HG03565 (cell line): ENCODE data around the gene HOXB2.

ENCODE experiments used
- ATAC-seq: cut with Tn5 transposase; IDR thresholded peaks from one replicate; pipeline ENCODE4 v1.9.1; 2021; ENCODE audit warnings: mild to moderate bottlenecking, moderate library complexity; ENCODE audit not compliant: unreplicated experiment

Gene HOXB2

DNA sequence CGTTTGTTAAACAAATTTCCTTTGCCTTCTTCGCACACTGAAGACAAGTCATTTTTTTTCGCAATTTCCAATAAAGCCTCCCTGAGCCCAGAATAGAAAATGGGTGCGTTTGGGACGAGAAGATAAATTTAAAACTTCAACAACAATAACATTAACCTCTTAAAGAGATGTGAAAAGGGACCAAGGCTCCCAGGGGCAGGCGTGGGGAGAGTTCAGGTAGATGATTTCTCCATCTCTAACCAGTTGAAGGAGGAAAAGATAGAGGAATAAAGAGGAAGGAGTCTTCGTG lies 34.5 kb upstream of the HOXB2 start:
- no peak for ATAC-seq

DNA sequence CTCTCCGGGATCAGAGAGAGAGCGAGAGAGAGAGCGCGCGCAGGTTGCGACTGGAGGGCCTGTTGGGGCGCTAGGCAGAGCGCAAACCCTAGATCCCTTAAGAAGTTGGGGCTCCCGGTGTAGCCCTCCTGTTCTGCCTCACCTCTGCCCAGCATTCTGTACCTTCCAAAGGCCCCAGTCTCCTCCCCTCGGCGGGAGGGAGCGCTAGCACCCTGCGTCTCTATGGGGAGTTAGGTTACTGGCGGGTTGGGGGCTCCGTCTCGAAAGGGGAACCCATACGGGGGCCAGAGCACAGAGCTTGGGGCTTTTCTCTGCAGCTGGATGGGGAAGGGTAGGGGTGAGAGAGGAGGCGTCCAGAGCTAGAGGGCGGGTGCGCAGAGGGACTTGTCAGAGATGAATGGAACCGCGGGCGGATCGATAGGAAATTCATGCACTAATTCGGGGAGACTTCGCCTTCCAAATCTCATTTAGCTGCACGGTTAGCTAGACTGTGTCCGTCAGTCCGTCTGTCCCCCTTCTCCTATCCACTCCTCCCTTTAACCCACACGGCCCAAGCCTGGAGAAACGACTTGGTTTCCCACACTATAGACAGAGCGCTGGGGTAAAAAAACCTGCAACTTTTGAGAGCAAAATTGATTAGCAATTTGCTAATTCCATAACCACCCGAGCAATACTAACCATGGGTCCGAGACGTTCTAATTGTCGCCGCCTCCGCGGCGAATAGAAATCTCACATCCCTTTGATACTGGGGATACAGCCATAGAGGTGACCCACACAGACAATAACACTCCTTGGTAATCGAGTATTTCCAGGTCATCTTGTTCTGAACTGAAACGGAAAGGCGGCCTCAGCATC lies 33.9 kb upstream of the HOXB2 start:
- ATAC-seq: no peak

DNA sequence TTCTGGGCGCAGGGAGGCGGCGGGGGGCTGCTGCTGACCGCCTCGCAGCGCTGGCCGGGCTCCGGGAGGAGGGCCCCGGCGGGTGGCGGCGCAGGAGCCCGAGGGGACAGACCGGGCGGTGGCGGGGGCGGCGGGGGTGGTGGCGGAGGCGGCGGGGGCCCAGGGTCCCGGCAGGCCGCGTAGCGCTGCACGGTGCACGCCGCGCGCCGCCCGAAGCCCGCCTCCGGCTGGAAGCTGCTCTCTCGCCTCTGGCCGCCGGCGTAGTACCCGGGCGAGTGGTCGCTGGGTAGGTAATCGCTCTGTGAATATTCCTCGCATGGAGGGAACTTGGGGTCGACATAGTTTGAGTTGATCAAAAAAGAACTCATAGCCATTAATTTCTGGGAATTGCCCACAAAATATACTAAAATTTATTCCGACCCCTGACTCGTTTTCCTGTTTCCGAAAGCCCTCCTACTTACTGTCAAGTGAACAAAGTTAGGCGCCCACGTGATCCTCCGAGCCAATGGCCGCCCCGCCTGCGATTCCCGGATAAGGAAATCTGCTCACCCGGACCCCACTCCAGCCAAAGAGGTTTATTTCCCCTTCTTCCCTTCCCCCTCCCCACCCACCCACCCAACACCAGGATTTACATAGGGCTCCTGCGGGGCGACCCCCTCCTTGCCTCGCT lies 33.2 kb upstream of the HOXB2 start, which contains the start of gene HOXB4:
HOXB4 (minus strand) TSS at position 405 of the 670 bp plus-strand sequence; CDS start at position 374, 31 bp downstream.
- ATAC-seq: no peak

DNA sequence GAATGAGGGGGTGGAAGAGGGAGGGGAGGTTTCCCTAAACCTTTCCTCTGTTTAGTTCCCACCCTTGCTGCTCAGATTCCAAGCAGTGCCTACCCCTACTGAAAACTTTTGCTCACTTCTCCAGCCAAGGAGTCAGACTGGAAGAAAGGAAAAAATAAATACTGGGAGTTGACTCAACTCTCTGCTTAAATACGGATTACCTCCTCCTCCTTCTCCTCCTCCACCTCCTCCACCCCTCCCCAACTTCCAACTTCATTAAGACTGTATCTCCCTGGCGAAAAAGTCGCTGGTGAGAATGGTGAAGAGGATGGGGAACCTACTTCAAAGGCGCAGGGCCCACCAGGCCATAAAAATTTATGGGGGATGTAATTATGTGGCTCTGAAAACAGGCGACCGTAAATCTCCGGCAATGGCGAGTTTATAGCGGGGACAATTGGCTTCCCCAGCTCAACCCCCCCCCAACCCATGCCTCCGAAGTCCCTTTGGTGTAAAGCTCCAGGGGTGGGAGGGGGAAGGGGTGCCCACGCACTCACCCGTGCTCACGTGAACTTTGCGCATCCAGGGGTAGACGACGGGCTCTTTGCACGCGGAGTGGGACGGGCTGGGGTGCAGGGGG lies 32.5 kb upstream of the HOXB2 start:
- ATAC-seq: no peak

DNA sequence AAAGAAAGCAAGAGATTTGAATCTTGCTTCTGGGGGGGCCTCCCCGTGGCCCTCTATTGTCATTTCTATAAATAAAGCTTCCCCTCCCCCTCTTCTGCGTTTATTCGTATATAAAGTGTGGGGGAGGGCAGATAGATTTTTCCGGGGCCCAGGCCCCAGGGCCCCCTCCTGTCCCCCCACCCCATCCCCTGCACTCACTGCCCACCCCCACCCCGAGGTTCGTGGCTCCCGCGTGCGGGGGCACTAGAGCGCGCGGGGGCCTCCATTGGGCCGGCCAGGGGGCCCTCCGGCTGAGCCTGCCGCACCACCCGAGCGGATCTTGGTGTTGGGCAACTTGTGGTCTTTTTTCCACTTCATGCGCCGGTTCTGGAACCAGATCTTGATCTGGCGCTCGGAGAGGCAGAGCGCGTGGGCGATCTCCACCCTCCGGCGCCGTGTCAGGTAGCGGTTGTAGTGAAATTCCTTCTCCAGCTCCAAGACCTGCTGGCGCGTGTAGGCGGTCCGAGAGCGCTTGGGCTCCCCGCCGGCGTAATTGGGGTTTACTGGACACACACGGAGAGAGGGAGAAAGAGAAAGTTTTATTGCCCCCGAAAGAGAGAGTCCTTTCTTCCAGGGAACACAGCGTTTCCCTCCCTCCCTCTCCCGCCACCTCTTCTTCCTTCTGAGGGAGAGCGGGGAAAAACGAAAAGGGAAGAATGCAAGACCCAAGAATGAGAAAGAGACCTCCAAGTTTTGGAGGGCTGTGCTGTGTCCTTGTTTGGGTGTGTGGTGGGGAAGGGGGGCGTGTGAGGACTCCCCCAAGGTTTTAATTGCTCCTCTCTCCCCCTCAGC lies 31.8 kb upstream of the HOXB2 start:
- ATAC-seq: no peak

DNA sequence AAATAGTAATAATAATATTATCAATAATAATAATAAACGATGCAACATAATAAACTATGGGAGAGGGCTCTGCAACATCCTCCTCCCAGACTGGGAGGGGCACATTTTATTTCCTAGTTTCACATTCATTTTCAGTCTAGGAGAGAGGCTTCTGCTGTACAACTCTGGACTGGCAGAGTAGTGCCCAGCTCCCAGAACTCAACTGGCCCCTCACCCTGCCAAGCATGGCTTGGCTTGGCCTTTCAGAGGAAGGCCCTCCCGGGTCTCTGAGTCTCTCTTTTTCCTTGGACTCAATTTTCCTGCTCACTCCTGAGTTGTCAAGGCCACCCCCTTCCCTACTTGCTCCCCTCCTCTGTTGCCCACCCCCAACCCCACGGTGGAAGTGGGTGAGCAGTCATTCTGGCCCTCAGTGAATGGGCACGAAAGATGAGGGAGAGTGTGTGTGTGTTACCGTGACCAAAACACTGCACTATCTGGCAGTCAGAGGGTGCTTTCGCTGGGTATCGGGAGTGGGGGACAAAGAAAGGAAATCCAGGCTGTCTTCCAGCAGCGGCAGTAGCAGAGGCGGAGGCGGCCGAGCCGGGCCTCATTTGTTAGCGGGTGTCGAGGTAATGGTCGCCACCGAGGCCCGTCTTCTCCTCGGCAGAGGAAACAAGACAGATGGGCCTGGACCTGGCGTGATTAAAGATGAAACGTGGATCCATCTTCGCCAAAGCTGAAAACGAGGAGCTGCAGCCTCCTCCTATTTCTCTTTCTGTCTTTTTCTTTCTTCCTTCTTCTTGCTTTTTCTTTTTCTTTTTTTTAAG lies 31.0 kb upstream of the HOXB2 start:
- ATAC-seq: no peak

DNA sequence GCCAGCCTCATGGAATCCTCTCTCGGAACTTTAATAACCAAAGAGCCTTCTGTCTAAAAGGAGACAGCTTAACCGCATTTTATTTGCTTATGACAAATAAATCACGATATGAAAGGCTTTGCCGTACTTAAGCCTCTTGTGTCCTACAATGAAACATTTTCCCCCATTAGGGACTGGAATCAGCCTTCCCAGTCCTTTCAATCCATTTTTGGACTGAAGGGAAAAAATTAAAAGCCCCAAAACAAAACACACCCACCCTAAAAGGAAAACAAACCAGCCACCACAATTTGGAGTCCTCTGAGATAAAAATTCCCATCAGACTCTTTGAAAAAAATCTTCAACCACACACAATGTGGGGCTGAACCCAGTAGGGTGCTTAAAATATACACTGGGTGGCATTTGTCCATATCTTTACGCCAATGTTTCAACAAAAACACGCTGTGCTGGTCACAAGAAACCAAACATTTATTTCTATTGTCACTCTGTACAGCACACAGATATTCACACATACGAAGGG lies 30.2 kb upstream of the HOXB2 start:
- ATAC-seq: no peak

DNA sequence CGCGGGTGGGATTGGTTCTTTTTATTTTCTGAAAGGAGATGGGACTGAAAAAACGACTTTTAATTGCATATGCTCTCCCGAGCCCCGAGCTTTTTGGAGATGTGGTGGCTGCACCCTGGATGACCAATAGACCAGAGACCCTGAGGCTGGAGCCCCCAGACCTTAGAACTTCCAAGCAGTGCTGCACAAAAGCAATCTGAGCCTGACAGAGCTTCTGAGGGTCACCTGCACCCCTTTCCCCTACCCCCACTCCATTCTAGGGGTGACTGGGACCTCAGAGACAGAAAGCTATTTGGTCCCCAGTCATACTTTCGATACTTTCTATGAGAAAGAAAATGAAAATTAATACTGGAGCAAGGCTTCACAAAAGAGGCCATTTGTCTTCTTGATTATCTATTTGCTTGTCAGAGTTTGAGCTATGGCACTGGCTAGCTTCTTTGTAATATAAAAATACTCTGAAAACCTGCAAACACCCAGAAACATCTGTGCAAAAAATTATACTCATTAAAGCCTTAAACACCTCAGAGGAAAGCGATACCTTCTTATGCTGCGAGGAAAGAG lies 29.7 kb upstream of the HOXB2 start:
- no peak for ATAC-seq

DNA sequence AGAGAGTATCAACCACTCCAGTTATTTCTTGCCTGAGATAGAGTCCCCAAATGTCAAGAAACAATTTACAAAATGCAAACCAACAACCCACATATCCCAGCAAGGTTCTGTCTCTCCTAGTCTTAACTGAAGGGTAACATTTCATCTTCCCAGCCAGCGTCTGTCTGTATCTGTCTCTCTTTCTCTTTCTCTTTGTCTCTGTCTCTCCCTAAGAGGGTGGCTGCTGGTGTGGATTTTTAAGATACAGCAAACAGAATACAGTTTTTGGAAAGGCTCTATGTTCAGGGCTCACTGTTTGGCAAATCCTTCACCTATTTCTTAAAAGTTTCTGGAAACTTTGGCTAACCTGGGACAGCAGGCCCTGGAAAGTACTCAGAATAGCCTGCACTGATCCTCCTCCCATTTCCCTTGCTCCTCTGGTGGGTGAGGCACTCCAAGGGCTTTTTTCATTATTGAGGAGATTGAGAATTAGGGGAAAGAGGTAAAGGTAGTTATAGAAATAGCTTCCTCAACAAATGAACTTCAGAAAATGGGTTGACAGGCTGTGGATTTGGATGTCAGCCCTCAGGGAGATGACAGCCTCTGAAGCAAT lies 27.0 kb upstream of the HOXB2 start:
- ATAC-seq: no peak

DNA sequence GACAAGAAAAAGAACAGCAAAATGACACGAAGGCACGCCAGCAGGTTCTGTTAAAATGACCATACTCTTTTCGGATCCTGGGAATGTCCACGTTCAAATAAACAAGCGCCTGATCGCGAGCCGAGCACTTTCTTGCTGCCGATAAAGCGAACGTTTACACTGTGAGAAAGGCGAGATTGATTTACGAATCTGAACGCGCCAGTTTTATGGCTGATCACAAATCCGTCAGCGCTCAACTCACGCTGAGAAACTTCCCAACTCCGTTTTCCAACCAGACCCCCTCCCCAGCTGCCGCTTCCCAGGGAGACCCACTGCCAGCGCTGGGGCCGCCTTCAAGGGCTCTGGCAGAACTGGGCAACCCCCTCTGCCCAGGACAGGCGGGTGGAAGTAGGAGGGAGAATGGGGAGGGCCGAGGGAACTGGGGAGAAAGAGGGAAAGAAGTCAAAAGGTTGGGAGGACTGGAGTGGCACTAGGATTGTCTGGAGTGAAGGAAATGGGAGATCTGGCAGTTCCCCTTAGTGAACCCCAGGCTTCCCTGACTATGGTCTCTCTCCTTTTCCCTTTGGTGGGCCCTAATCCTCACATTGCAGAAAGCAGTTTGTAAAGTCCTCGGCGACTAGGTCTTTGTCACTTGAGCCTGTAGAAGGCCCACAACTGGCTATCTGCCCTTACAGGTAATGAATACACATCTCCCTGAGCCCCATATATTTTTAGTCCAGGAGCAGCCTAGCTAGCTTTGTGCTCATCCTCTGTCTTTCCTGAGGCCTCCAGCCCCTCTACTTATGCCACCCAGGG lies 26.3 kb upstream of the HOXB2 start:
- ATAC-seq: no peak

DNA sequence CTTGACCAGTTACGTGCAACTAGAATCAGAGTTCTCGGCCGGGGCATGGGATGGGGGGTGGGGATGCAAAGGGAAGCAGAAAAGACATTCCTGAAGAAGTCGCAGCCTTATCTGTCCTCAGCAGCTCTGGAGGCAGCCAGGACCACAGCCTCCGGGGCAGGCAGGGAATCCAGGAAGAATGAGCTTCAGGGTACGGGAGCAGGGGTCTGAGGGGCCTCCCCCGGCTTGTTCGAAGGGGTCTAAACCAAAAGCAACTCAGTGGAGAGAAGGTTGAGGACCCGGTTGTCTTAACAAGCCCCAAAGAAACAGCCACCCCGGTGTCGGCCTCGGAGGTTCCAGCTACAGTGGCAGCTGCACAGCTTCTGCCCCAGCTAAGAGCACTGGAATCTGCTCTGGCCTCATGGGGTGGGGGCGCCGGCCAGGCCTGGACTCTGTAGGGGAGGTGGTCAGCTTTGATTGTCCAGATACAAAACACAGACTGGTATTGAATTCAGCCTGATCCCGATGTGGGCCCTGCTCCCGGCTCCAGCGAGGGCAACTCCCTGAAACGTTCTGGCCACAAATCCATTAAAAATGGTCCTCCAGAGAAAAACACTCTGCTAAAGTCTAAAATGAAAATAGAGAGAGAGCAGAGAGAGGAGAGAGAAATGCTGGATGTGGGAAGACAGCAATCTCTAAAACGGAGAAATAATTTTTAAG lies 25.6 kb upstream of the HOXB2 start:
- ATAC-seq: no peak

DNA sequence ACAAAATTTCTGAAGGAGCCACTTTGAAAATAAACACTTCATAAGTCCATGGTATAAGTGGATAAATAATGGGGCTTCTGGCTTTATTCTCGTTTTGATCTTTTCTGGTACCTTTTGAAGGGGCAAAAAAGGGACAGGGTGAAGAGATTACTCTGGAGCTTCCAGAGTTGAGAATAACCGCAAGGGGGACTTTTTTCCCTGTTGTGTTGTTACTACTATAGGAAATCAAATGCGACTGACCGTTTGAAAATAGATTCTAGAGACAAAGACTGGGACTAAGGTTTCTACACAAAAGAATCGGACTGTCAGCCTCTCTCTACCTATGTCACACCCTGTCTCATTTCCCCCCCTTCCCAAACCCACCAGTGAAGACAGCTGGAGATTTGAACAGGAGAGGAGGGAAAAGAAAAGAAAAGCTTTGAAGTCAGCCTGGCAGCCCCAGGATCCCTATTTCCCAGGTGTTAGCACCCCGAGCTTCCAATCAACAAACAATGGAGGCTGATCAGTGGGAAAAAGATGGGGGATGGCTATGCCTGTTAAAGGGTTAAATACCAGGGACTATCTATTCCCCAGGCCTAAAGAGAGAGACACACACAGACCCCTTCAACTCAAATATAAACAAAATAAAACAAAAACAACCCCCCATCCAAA lies 24.9 kb upstream of the HOXB2 start:
- no peak for ATAC-seq

DNA sequence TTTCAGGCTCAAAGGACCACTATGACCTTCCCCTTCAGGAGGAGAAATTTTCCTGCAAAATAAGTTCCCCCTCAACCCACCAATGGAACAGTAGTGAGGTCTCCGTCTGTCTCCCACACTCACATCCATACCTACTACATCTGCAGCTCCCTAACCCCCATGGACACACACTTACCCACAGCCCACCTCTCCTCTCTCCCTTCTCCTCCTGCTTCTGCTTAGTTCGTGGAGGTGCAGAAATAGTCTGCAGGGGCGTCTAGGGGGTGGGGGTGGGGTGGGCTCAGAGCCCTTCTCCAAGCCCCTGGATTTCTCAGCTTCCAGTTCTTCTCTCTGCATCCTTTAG lies 24.3 kb upstream of the HOXB2 start:
- no peak for ATAC-seq

DNA sequence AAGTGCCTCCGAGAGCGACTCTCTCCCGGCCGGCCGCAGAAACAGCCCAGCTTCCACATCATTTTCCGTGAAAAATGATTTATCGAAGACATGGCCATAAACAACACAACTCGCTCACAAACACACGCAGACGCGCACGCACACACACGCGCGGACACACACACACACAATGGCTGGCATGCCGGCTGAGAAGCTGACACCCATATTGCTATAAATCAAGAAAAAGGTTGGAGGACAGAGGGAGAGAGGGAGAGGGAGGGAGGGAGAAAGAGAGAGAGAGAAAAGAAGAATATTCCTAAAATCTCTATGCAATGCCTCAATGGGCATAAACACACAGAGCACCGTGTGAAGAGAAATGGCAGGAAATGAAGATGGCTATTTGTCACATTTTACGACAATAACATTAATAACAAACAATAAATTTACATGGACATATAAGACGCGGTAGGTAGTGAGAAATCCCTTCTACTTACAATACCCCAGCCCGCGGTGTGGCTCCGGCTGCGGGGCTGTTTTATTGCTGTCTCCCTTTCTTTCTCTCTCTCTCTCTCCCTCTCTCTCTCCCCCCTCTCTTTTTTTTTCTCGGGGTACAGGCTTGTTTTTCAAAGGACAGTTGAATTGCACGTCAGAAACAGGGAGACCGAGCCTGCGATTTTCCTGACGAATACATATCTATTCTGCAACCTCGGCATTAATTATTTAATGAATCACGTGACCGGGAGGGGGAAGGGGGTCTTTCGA lies 23.8 kb upstream of the HOXB2 start:
- ATAC-seq: no peak

DNA sequence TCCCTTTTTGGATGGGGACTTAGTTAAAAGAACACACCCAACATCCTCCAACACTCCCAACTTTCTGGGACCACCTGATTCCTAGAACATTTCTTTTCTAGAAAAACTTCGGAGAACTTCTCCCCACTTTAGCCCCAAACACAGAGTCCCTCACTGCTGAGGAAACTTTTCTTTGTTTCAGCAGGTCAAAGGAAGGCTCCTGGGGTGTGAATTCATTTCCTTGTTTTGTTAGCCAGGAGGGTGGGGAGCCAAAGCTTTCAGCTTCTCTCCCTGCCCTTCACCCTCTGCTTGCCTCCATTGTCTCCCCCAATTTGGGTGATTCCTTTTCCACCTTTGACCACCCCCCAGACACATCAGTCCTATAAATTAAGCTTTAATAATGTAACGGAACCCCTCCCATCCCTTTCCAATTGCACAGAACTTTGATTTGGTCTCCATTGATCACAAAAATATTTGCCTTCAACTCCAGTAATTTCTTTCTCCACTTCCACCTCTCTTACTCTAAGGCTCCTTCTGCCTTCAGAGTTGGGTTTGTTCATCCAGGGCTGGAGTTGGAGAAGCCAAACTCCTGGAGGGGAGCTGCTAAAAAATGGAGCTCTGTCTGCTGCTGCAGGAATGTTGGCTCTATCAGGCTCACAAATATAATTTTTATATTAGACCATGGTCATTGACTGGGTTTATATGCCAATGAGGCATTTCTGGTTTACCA lies 22.9 kb upstream of the HOXB2 start:
- no peak for ATAC-seq

DNA sequence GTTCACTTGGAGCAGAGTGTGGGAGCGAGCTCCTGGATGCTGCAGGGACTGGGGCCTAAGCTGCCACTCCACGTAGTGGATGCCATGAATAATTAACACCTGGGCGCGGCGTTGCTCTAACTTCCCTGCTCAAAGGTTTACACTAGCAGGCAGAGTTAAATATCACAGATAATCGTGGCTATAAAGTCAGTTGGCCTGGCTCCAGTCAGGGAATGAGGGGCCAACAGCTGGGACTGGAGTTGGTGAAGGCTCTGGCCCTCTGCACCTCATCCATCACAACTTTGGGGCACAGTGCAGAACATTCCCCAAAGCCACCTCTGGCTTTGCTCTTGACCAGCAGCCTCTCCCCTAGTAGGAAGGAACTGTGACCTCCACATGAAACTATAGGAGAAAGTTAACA lies 22.3 kb upstream of the HOXB2 start:
- ATAC-seq: no peak
